ENCODE results near the gene ACRV1.

- TF ChIP-seq POLR2AphosphoS5 (IDR thresholded peaks at IDR 0.05; ENCODE audit: low read depth, low read length): no peak
- no peak for TF ChIP-seq POLR2A (IDR thresholded peaks at IDR 0.05; ENCODE audit: low read depth, low read length)
- TF ChIP-seq TAF1 (IDR thresholded peaks at IDR 0.05; ENCODE audit: low read depth, low read length): no peak
Measured at GRCh38 chr11:125662689-125663088, 18.0 kb downstream of the ACRV1 start.
